RPMI8226 (cell line): Measurements from ENCODE around the gene UGDH.

ENCODE experiments used
- DNase-seq: peaks from one replicate; pipeline ENCODE4 v3.0.0-alpha.2; 2015

Gene UGDH

DNA sequence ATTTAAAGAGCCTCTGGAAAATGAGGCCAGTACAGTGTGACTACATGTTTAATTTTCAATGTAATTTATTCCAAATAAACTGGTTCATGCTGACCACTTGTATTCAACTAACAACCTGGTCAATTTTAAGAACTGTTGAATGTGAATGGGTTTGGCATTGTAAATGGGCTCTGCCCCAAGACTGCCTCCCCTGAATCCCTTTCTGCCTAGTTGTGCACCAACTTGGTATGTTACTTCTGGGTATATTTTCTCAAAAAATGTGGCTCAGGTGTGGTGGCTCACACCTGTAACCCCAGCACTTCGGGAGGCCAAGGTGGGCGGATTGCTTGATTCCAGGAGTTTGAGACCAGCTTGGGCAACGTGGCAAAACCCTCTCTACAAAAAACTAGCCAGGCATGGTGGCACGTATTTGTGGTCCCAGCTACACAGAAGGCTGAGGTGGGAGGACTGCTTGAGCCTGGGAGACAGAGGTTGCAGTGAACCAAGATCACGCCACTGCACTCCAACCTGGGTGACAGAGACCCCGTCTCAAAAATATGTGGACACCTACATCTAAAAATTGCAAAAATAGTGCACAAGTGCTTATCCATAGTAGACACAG lies 75.7 kb downstream of the UGDH start:
- no peak for DNase-seq

DNA sequence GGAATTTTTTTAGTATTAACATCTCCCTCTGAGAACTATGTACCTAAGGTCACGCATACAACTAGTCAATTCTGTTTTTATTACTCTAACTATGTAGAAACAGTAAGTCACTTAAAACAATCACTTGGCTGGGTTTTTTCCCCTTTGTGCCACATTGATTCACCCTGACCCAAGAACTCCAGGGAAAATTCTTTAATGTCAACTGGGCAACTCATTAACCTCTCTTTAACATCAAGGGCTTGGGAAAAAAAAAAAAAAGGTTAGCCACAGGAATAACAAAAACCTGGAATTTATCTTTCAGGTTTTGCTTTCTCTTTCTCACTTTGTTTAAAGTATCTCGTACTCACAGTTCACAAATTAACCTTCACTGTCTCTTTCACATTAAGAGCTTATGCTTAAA lies 76.6 kb downstream of the UGDH start:
- DNase-seq, result no peak
